GM10248 (cell line): ENCODE results near the gene OAT.

Experiments
- CTCF ChIA-PET: fragments of 300-600 bp; sonication (Branson Sonifier 250); formaldehyde crosslinking; extraction: SDS; loops from one replicate; lab custom pipeline; 2021; ENCODE audit warnings: antibody characterized with exemption; lab: Yijun Ruan, JAX
- POLR2A ChIA-PET: fragments of 350-650 bp; sonication (Branson Sonifier 250); formaldehyde crosslinking; extraction: SDS; loops from one replicate; lab custom pipeline; 2020; ENCODE audit warnings: antibody characterized with exemption; lab: Yijun Ruan, JAX
- DNase-seq: peaks from one replicate; pipeline ENCODE4 v3.0.0; 2012; ENCODE audit errors: extremely low spot score
- TF ChIP-seq, protein P1 (sequence below): IDR thresholded peaks from 2 replicates; pipeline ENCODE4 v1.5.1; 2012; ENCODE audit warnings: mild to moderate bottlenecking, low read depth; ENCODE audit errors: extremely low read depth, missing control alignments, control extremely low read depth

Gene OAT

DNA sequence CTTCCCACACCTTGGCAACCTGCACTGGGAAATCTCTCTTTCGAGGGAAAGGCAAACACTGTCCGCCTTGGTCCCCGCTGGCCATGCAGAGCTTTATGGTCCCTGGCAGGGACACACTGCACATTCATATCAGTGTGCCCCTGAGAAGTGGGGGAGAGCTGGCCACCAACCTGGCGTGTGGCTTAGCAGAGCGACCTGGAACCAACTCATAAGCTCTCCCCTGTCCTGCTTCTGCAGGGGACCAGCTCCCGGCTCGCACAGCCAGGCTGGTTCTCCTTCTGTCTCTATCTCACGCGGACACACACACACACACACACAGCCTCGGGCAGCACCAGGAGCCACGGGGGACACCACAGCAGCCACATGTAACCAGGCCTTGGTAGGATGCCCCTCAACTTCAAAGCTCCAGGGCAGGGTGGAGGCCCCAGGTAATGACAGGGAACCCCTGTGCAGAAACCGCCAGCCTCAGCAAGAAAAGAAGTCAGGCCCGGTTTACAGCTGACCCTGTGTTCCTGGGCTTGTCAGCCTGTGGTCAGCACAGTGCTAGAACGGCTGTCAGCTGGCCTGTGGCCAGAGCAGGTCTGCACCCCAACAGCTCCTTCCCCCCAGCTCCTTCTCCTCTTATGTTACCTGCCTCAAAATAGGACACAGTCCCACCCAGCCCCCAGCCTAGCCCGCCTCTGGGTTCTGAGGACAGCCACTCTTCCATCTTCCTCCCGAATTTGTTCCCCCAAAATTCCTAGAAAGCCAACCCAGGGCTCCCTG is 69.3 kb downstream of the OAT start:
- ChIA-PET CTCF (interaction anchor here (0.7 to 1.5 kb wide), 5 partner anchors 19 to 355 kb away, joined by 3 to 4 read pairs (median 3); no protein-coding TSS in a partner anchor), POLR2A (no interaction called here)
- no peak for DNase-seq
- TF ChIP-seq, protein P1, sequence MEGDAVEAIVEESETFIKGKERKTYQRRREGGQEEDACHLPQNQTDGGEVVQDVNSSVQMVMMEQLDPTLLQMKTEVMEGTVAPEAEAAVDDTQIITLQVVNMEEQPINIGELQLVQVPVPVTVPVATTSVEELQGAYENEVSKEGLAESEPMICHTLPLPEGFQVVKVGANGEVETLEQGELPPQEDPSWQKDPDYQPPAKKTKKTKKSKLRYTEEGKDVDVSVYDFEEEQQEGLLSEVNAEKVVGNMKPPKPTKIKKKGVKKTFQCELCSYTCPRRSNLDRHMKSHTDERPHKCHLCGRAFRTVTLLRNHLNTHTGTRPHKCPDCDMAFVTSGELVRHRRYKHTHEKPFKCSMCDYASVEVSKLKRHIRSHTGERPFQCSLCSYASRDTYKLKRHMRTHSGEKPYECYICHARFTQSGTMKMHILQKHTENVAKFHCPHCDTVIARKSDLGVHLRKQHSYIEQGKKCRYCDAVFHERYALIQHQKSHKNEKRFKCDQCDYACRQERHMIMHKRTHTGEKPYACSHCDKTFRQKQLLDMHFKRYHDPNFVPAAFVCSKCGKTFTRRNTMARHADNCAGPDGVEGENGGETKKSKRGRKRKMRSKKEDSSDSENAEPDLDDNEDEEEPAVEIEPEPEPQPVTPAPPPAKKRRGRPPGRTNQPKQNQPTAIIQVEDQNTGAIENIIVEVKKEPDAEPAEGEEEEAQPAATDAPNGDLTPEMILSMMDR, result no peak

DNA sequence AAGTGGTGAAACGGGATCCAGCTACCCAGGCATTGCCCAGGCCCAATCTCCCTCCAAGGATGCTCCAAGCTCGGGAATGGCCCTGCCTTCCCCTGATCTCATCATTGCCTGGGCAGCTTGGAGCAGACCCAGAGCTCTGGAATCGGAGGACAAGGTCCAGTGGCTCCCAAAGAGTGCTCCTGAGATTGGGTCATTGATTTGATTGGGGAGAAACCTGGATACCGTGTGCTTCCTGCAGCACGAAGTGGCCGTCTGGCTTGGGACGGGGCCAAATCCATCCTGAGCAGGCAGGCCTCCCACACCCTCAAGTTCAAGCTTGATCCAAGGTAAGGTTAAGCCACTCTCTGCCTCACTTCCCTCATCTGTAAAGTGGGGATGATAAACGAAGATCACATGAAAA is 69.9 kb downstream of the OAT start:
- TF ChIP-seq, protein P1, result no peak

DNA sequence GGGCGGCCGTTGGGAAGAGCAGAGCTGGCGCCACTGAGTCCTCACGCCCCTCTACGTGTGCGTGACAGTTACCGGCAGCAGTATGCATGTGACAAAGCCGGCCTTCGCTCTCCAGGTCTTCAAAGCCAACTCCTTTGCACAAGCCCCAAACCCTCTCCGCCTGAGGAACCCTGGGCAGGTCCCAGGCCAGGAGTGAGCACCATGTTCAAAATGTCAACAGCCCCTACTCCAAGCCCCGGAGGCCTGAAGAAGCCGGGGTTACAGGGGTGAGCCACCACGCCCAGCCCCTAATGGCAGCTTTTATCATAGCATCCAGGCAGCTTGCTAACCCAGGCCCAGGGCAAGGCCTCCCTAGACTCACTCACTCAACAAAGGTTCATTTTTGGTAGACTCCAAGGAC is 70.8 kb downstream of the OAT start:
- TF ChIP-seq, protein P1, result no peak
- ChIA-PET POLR2A (no interaction called here), CTCF (interaction anchor here (0.7 kb wide), 1 partner anchor 21 kb away, joined by 3 read pairs; no protein-coding TSS in a partner anchor)
- no peak for DNase-seq

More for the DNA sequence above, 69.9 kb downstream of the OAT start:
- POLR2A ChIA-PET, result no interaction called here
- CTCF ChIA-PET, result interaction anchor here (0.7 to 1.5 kb wide), 5 partner anchors 19 to 354 kb away, joined by 3 to 4 read pairs (median 3); no protein-coding TSS in a partner anchor
- DNase-seq, result no peak
